ENCODE data around the gene ANKRD65. TPM values are rescaled to one million over a fixed set of nuclear protein-coding genes. Genes with fewer than 3 reads are reported as not detected.

Gene ANKRD65
- total RNA-seq, 1 experiment from 2014 or later = not detected

DNA sequence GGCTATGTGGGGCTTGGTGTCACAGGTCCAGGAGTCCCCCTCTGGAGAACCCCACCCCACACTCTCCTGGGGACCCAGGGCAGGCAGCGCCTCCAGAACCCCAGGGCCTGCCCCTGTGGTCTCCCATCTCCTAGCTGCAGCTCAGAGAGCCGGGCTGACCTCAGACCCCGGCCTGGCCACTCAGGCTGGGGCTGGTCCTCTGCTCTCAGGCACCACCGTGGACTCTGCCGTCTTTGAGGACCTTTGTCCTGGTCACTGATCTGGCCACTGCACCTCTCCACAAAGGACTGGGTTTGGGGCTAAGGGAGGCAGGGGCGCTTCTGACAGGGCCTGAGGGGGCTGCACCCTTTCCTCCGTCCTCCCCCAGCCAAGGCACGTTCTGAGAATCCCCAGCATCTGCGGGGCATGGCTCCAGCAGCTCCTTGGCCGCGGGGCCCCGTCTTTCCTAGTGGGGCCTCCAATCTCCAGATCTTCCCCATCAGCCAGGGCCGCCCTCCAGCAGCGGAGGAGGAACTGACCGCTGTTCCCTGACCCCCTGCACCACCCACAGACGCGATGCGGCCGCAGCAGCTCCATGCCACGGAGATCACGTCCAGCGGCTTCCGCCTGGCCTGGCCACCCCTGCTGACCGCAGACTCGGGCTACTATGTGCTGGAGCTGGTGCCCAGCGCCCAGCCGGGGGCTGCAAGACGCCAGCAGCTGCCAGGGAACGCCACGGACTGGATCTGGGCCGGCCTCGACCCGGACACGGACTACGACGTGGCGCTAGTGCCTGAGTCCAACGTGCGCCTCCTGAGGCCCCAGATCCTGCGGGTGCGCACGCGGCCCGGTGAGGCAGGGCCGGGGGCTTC lies 17.7 kb upstream of the ANKRD65 start (continued):
- TF ChIP-seq, protein P1, sequence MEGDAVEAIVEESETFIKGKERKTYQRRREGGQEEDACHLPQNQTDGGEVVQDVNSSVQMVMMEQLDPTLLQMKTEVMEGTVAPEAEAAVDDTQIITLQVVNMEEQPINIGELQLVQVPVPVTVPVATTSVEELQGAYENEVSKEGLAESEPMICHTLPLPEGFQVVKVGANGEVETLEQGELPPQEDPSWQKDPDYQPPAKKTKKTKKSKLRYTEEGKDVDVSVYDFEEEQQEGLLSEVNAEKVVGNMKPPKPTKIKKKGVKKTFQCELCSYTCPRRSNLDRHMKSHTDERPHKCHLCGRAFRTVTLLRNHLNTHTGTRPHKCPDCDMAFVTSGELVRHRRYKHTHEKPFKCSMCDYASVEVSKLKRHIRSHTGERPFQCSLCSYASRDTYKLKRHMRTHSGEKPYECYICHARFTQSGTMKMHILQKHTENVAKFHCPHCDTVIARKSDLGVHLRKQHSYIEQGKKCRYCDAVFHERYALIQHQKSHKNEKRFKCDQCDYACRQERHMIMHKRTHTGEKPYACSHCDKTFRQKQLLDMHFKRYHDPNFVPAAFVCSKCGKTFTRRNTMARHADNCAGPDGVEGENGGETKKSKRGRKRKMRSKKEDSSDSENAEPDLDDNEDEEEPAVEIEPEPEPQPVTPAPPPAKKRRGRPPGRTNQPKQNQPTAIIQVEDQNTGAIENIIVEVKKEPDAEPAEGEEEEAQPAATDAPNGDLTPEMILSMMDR (IDR thresholded peaks at IDR 0.05 in 2 of 3, conservative IDR thresholded peaks at IDR 0.05 in 1 of 3; ENCODE audit: borderline replicate concordance in 1 of 3, insufficient read depth in 1 of 3, low read depth in 2 of 3, low read length in 2 of 3) = no peak
- TF ChIP-seq EZH2 (IDR thresholded peaks at IDR 0.05) = no peak
- TF ChIP-seq JUND (IDR thresholded peaks at IDR 0.05) = no peak

DNA sequence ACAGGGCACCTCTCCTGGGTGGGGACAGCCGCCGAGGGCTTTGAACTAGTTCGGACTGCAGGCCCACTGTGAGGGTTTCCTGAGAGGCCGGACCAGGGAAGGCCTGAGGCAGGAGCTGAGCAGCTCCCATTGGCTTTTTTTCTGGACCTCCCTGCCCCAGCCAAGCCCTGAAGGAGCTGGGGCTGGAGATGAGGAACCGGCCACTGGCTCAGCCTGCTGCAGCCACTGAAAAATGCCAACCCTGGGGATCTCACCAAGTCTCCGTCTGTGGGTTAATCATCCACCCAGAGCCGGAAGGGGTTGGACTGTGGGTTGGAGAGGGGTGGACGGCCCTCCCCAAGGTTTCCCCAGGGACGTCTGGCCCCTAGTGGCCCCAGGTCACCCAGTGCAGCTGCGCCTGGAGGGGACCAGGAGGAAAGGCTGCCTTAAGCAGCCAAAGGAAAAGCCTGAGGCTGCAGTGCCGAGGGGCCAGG lies 16.9 kb upstream of the ANKRD65 start:
- RAD21 ChIA-PET (ENCODE audit: low non-redundant PET in 1 of 2, low total read pairs in 2 of 2, uncharacterized antibody in 2 of 2, unreplicated experiment in 2 of 2) = no interaction called here
- CTCF ChIA-PET = no interaction called here
- no peak for DNase-seq (ENCODE audit: low read depth, low spot score)
- H3K4me1 ChIP-seq (ENCODE audit: control insufficient read depth in 1 of 2, insufficient read depth in 2 of 2, low read length in 2 of 2) = peaks cover 35 to 52% of the 10 kb centered on the region in 2 experiments
- H3K27ac ChIP-seq (ENCODE audit: low read depth, low read length) = peak overlapping the region; percentile 29; the same call in 1 of the 2 replicates
- no peaks in the 10 kb centered on the region for H3K27me3 ChIP-seq (ENCODE audit: insufficient read depth, low read length)
- H3K79me2 ChIP-seq (ENCODE audit: insufficient read depth, low read length) = peaks cover 33% of the 10 kb centered on the region; the same call in 1 of the 2 replicates
- BruUV-seq (replicated peaks) = no TSS peak
- H4K20me1 ChIP-seq (ENCODE audit: insufficient read depth) = no peaks in the 10 kb centered on the region
- no peak overlapping the region for H2AFZ ChIP-seq (ENCODE audit: low read depth, low read length, poor library complexity, severe bottlenecking)
- H3K9me3 ChIP-seq (ENCODE audit: control insufficient read depth in 1 of 2, insufficient read depth in 1 of 2, low read depth in 1 of 2, low read length in 2 of 2) = no peaks in the 10 kb centered on the region
- H3K9me2 ChIP-seq (ENCODE audit: insufficient read depth) = no peaks in the 10 kb centered on the region
- H3K36me3 ChIP-seq (ENCODE audit: control insufficient read depth in 1 of 2, insufficient read depth in 2 of 2, low read length in 2 of 2) = no peaks in the 10 kb centered on the region
- intact Hi-C loops (cut with micrococcal nuclease) = no loop called here
- POLR2A ChIA-PET = no interaction called here
- H3K9ac ChIP-seq (ENCODE audit: low read length) = no peak overlapping the region
- no peak overlapping the region for H3K4me3 ChIP-seq (replicated peaks in 1 of 2; ENCODE audit: low read depth in 1 of 2, low read length in 2 of 2)
- no peak overlapping the region for H3K4me2 ChIP-seq (ENCODE audit: low read length)
- ATAC-seq = no peak
- no peak for TF ChIP-seq CBX3 (IDR thresholded peaks at IDR 0.05; ENCODE audit: low read depth)
- TF ChIP-seq REST (IDR thresholded peaks at IDR 0.05; ENCODE audit: low read depth) = no peak
- no peak for TF ChIP-seq YY1 (IDR thresholded peaks at IDR 0.05; ENCODE audit: extremely low read depth, insufficient replicate concordance, low read depth, low read length)
- TF ChIP-seq, protein P2, sequence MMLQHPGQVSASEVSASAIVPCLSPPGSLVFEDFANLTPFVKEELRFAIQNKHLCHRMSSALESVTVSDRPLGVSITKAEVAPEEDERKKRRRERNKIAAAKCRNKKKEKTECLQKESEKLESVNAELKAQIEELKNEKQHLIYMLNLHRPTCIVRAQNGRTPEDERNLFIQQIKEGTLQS (IDR thresholded peaks at IDR 0.05) = no peak
- no peak for TF ChIP-seq POLR2A (IDR thresholded peaks at IDR 0.05; ENCODE audit: borderline replicate concordance, extremely low read depth, insufficient read depth, insufficient read length)
- TF ChIP-seq RAD21 (IDR thresholded peaks at IDR 0.05; ENCODE audit: low read depth) = no peak
- TF ChIP-seq ZFX (IDR thresholded peaks at IDR 0.05) = no peak
- no peak for TF ChIP-seq EZH2phosphoT487 (IDR thresholded peaks at IDR 0.05; ENCODE audit: borderline replicate concordance)
- TF ChIP-seq SRF (IDR thresholded peaks at IDR 0.05; ENCODE audit: low read depth) = no peak
- TF ChIP-seq CEBPB (IDR thresholded peaks at IDR 0.05; ENCODE audit: low read depth) = no peak
- TF ChIP-seq POLR2AphosphoS5 (IDR thresholded peaks at IDR 0.05; ENCODE audit: low read depth, low read length) = no peak
- TF ChIP-seq SP1 (IDR thresholded peaks at IDR 0.05; ENCODE audit: low read depth) = no peak
- TF ChIP-seq, protein P3, sequence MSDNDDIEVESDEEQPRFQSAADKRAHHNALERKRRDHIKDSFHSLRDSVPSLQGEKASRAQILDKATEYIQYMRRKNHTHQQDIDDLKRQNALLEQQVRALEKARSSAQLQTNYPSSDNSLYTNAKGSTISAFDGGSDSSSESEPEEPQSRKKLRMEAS (IDR thresholded peaks at IDR 0.05) = no peak
- TF ChIP-seq ZBTB33 (IDR thresholded peaks at IDR 0.05; ENCODE audit: extremely low read depth, insufficient replicate concordance, low read length) = no peak
- no peak for TF ChIP-seq JUND (IDR thresholded peaks at IDR 0.05)
